Skin epidermis (tissue), 12 donors: Measurements from ENCODE around the gene GDF7.
A peak's percentile ranks its signal among the peaks of the same experiment; 100 is the strongest.

ENCODE experiments used
- H3K27ac ChIP-seq, 21 experiments: fragments of 200-600 bp; sonication (generic) in 11 of 21; one replicate each; pipeline ENCODE4 v1.5.0; 2020; ENCODE audit warnings: mild to moderate bottlenecking in 3 of 21, inconsistent platforms in 2 of 21, moderate library complexity in 2 of 21
- H3K4me3 ChIP-seq, 7 experiments: fragments of 200-600 bp; sonication (generic) in 2 of 7; one replicate each; pipeline ENCODE4 v1.5.0; 2020; ENCODE audit warnings: inconsistent platforms in 2 of 7, mild to moderate bottlenecking in 2 of 7, moderate library complexity in 1 of 7

GDF7 gene

GRCh38 chr2:20666304-20667150 lies at the start of gene GDF7:
Gene GDF7 (plus strand): TSS chr2:20667144. CDS start chr2:20667240, 96 bp downstream.
- peak within 1 kb of the TSS; percentile 21 to 42 (median 32) for H3K4me3 ChIP-seq
- H3K27ac ChIP-seq: peak within 1 kb of the TSS in 7 of 21 experiments; percentile 3 to 74 (median 31)

GRCh38 chr2:20617892-20618467 lies 49.0 kb upstream of the GDF7 start:
- H3K27ac ChIP-seq: peak overlapping the region; percentile 49 to 91 (median 76)
- H3K4me3 ChIP-seq: no peak overlapping the region

GRCh38 chr2:20618468-20618885 lies 48.5 kb upstream of the GDF7 start:
- peak overlapping the region; percentile 49 to 91 (median 76) for H3K27ac ChIP-seq
- H3K4me3 ChIP-seq: no peak overlapping the region

GRCh38 chr2:20618886-20619521 lies 47.9 kb upstream of the GDF7 start:
- Histone ChIP-seq H3K4me3 (no peak overlapping the region), H3K27ac (peak overlapping the region in 20 of 21 experiments; percentile 49 to 91 (median 78))

GRCh38 chr2:20619624-20620024 lies 47.3 kb upstream of the GDF7 start:
- peak overlapping the region in 13 of 21 experiments; percentile 69 to 91 (median 85) for H3K27ac ChIP-seq
- H3K4me3 ChIP-seq: no peak overlapping the region

- H3K27ac ChIP-seq: peak overlapping the region in 5 of 21 experiments; percentile 37 to 91 (median 88)
- no peak overlapping the region for H3K4me3 ChIP-seq
These were observed 46.7 kb upstream of the GDF7 start for GRCh38 chr2:20620271-20620681.

- Histone ChIP-seq H3K4me3 (no peak overlapping the region), H3K27ac (peak overlapping the region in 6 of 21 experiments; percentile 24 to 91 (median 52))
These were observed 46.1 kb upstream of the GDF7 start for GRCh38 chr2:20620696-20621365.

- H3K27ac ChIP-seq: peak overlapping the region in 4 of 21 experiments; percentile 24 to 91 (median 77)
- H3K4me3 ChIP-seq: no peak overlapping the region
These were observed 45.3 kb upstream of the GDF7 start for GRCh38 chr2:20621366-20622295.

- no peak overlapping the region for H3K27ac ChIP-seq
- H3K4me3 ChIP-seq: no peak overlapping the region
These were observed 44.7 kb upstream of the GDF7 start for GRCh38 chr2:20622296-20622686.

- H3K4me3 ChIP-seq: no peak overlapping the region
- no peak overlapping the region for H3K27ac ChIP-seq
These were observed 44.2 kb upstream of the GDF7 start for GRCh38 chr2:20622731-20623130.

GRCh38 chr2:20623241-20623640 lies 43.7 kb upstream of the GDF7 start:
- Histone ChIP-seq H3K27ac (no peak overlapping the region), H3K4me3 (no peak overlapping the region)

GRCh38 chr2:20623741-20624155 lies 43.2 kb upstream of the GDF7 start:
- Histone ChIP-seq H3K4me3 (no peak overlapping the region), H3K27ac (no peak overlapping the region)

GRCh38 chr2:20624156-20624883 lies 42.6 kb upstream of the GDF7 start:
- Histone ChIP-seq H3K27ac (no peak overlapping the region), H3K4me3 (no peak overlapping the region)

GRCh38 chr2:20624884-20625485 lies 42.0 kb upstream of the GDF7 start:
- H3K27ac ChIP-seq: no peak overlapping the region

GRCh38 chr2:20625491-20626391 lies 41.2 kb upstream of the GDF7 start:
- H3K27ac ChIP-seq: no peak overlapping the region
- H3K4me3 ChIP-seq: no peak overlapping the region

More at GRCh38 chr2:20624884-20625485, 42.0 kb upstream of the GDF7 start:
- H3K4me3 ChIP-seq: no peak overlapping the region

GRCh38 chr2:20626392-20626697 lies 40.6 kb upstream of the GDF7 start:
- Histone ChIP-seq H3K4me3 (no peak overlapping the region), H3K27ac (no peak overlapping the region)
